Measurements from ENCODE around the gene MAST4.

MAST4 gene

GRCh38 chr5:66606713-66607112 lies 10.5 kb downstream of the MAST4 start:
- no peak for DNase-seq

- DNase-seq, result no peak
These were observed 12.3 kb downstream of the MAST4 start for GRCh38 chr5:66608501-66608900.

GRCh38 chr5:66609615-66610014 lies 13.4 kb downstream of the MAST4 start:
- no peak for DNase-seq

- no peak for DNase-seq
These were observed 16.0 kb downstream of the MAST4 start for GRCh38 chr5:66612226-66612625.

- no peak for DNase-seq
These were observed 18.9 kb downstream of the MAST4 start for GRCh38 chr5:66615136-66615535.

- DNase-seq, result no peak
These were observed 19.7 kb downstream of the MAST4 start for GRCh38 chr5:66615894-66616293.

- DNase-seq, result no peak
These were observed 20.5 kb downstream of the MAST4 start for GRCh38 chr5:66616520-66617225.

- no peak for DNase-seq
These were observed 21.2 kb downstream of the MAST4 start for GRCh38 chr5:66617226-66617861.

GRCh38 chr5:66617991-66618768 lies 22.0 kb downstream of the MAST4 start:
- DNase-seq, result no peak

GRCh38 chr5:66620711-66621110 lies 24.5 kb downstream of the MAST4 start:
- no peak for DNase-seq

- DNase-seq, result no peak
These were observed 25.0 kb downstream of the MAST4 start for GRCh38 chr5:66621146-66621545.

- DNase-seq, result no peak
These were observed 25.5 kb downstream of the MAST4 start for GRCh38 chr5:66621736-66622135.

GRCh38 chr5:66628561-66628960 lies 32.4 kb downstream of the MAST4 start:
- DNase-seq, result no peak

- no peak for DNase-seq
These were observed 33.3 kb downstream of the MAST4 start for GRCh38 chr5:66629446-66629845.

- DNase-seq, result no peak
These were observed 37.6 kb downstream of the MAST4 start for GRCh38 chr5:66633754-66634153.

- no peak for DNase-seq
These were observed 38.4 kb downstream of the MAST4 start for GRCh38 chr5:66634601-66635000.

GRCh38 chr5:66637994-66638393 lies 41.8 kb downstream of the MAST4 start:
- no peak for DNase-seq

- DNase-seq, result no peak
These were observed 42.8 kb downstream of the MAST4 start for GRCh38 chr5:66639037-66639436.

- no peak for DNase-seq
These were observed 46.3 kb downstream of the MAST4 start for GRCh38 chr5:66642538-66642937.

GRCh38 chr5:66643387-66643786 lies 47.2 kb downstream of the MAST4 start:
- DNase-seq, result no peak

- DNase-seq, result no peak
These were observed 47.9 kb downstream of the MAST4 start for GRCh38 chr5:66644111-66644510.

- DNase-seq, result no peak
These were observed 48.8 kb downstream of the MAST4 start for GRCh38 chr5:66645039-66645438.

- no peak for DNase-seq
These were observed 50.4 kb downstream of the MAST4 start for GRCh38 chr5:66646570-66646969.

All from stimulated activated CD4-positive, alpha-beta T cell treated with anti-CD3 and anti-CD28 coated beads, Interleukin-2, amount 100 ng/mL, for 48 hours (primary cell).